Kidney (tissue), 14 donors: Measurements from ENCODE around the gene FER1L5. TPM values are rescaled to one million over a fixed set of nuclear protein-coding genes. Genes with fewer than 3 reads are reported as not detected.

ENCODE experiments used
- DNase-seq, 5 donors: peaks; one replicate each; pipeline ENCODE4 v3.0.0-alpha.2; 2013 to 2020
- FAIRE-seq: peaks from 2 replicates; lab custom pipeline; 2012; peaks lifted over from hg19 to GRCh38; lab: Jason Lieb, UNC
- H3K27ac ChIP-seq, 2 donors: one replicate each; pipeline ENCODE4 v1.7.0; 2013; ENCODE audit warnings: low read depth in 2 of 2, low read length in 2 of 2, inconsistent platforms in 1 of 2
- H3K27me3 ChIP-seq: one replicate; pipeline ENCODE4 v1.7.1; 2013; ENCODE audit warnings: low read length, inconsistent platforms; ENCODE audit not compliant: control insufficient read depth, insufficient read depth
- H3K36me3 ChIP-seq, 3 donors: one replicate each; pipeline versions ENCODE4 v1.7.0 to v1.7.1; 2013; ENCODE audit warnings: low read length in 3 of 3, control low read depth in 1 of 3, inconsistent platforms in 1 of 3; ENCODE audit not compliant: insufficient read depth in 3 of 3, control insufficient read depth in 2 of 3
- H3K4me1 ChIP-seq, 3 donors: one replicate each; pipeline versions ENCODE4 v1.7.0 to v1.7.1; 2013; ENCODE audit warnings: low read length in 3 of 3, inconsistent platforms in 1 of 3, low read depth in 1 of 3; ENCODE audit not compliant: control insufficient read depth in 2 of 3, insufficient read depth in 2 of 3
- H3K4me3 ChIP-seq, 3 donors: one replicate each; pipeline versions ENCODE4 v1.7.0 to v1.8.1; 2013; ENCODE audit warnings: low read length in 3 of 3, control low read depth in 1 of 3, inconsistent platforms in 1 of 3
- H3K9ac ChIP-seq, 3 donors: one replicate each; pipeline versions ENCODE4 v1.7.0 to v1.7.1; 2013; ENCODE audit warnings: low read length in 3 of 3, control low read depth in 1 of 3, inconsistent platforms in 1 of 3
- H3K9me3 ChIP-seq, 3 donors: one replicate each; pipeline versions ENCODE4 v1.7.0 to v1.7.1; 2013; ENCODE audit warnings: low read length in 3 of 3, control low read depth in 1 of 3, inconsistent platforms in 1 of 3; ENCODE audit not compliant: control insufficient read depth in 2 of 3, insufficient read depth in 1 of 3
- CTCF ChIP-seq: IDR thresholded peaks from 3 replicates; pipeline ENCODE4 v1.5.1; 2012; ENCODE audit warnings: mild to moderate bottlenecking, moderate library complexity, borderline replicate concordance; ENCODE audit not compliant: insufficient read depth; ENCODE audit errors: extremely low read depth
- intact Hi-C: fragments of 100-400 bp; cut with DNase I; formaldehyde crosslinking; loops from one replicate; pipeline ENCODE4 v1.11.1; 2022
- polyA plus RNA-seq: library from polyadenylated mRNA; stranded (reverse); fragments of 350-450 nt; fragmentation: Illumina TruSeq; extraction: RNeasy Lipid Tissue Mini Kit (QIAGEN cat#74804); gene quantifications from one replicate; pipeline ENCODE4 v1.2.3, GENCODE V29; 2014; ENCODE audit warnings: low read depth, low replicate concordance; ENCODE audit not compliant: insufficient read depth
- total RNA-seq: library from RNA; stranded (reverse); fragmentation: NEBNext Ultra II Directional; extraction: Animal tissue kit (Norgen Biotek cat#: 25700); gene quantifications from one replicate; pipeline ENCODE4 v1.2.1, GENCODE V29; 2021
- donor health status: control.
- donor health status: control.
- donor health status: control.
- donor health status: control.
- donor health status: control.
- donor health status: DM: yes; HTN: yes; CAD: no.
- donor health status: Normal renal cell carcinoma (clear cell type).

The FER1L5 gene
- total and polyA plus RNA-seq, 2 donors from 2014 or later = 0.15 to 1.3 TPM

GRCh38 chr2:96715658-96716057 is 73.1 kb downstream of the FER1L5 start:
- no peak for TF ChIP-seq CTCF
- no peaks in the 10 kb centered on the region for H3K27me3 ChIP-seq
- peaks cover 6 to 22% (median 16%) of the 10 kb centered on the region in 3 donors for H3K36me3 ChIP-seq
- H3K4me3 ChIP-seq = no peak overlapping the region
- H3K9me3 ChIP-seq = no peaks in the 10 kb centered on the region
- FAIRE-seq (no peak), DNase-seq (no peak)
- intact Hi-C loops = no loop called here
- H3K27ac ChIP-seq = no peak overlapping the region
- H3K4me1 ChIP-seq = no peaks in the 10 kb centered on the region
- H3K9ac ChIP-seq = no peak overlapping the region

GRCh38 chr2:96716388-96716787 is 73.8 kb downstream of the FER1L5 start:
- no peak overlapping the region for H3K4me3 ChIP-seq
- H3K36me3 ChIP-seq = peaks cover 2 to 15% (median 9%) of the 10 kb centered on the region in 3 donors
- TF ChIP-seq CTCF = no peak
- no peak overlapping the region for H3K9ac ChIP-seq
- no peak overlapping the region for H3K27ac ChIP-seq
- no peak for DNase-seq
- no peaks in the 10 kb centered on the region for H3K4me1 ChIP-seq
- intact Hi-C loops = no loop called here
- no peak for FAIRE-seq
- no peaks in the 10 kb centered on the region for H3K27me3 ChIP-seq
- no peaks in the 10 kb centered on the region for H3K9me3 ChIP-seq

DNA sequence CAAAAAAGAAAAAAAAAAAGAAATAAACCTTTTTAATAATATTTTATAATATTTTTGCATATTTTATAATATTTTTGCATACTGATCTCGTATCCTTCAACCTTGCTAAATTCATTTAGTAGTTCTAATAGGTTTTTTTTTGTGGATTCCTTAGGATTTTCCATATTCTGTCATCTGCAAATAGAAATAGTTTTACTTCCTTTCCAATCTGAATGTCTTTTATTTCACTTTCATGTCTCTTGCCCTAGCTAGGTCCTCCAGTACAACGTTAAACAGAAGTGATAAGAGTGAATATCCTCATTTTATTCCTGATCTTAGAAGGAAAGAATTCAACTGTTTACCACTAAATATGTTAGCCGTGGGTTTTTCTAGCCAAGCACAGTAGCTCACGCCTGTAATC is 83.6 kb downstream of the FER1L5 start:
- H3K27ac ChIP-seq = no peak overlapping the region
- DNase-seq (no peak), FAIRE-seq (no peak)
- no peak overlapping the region for H3K9ac ChIP-seq
- no peaks in the 10 kb centered on the region for H3K27me3 ChIP-seq
- no peaks in the 10 kb centered on the region for H3K9me3 ChIP-seq
- no peaks in the 10 kb centered on the region for H3K4me1 ChIP-seq
- no peak for TF ChIP-seq CTCF
- no peak overlapping the region for H3K4me3 ChIP-seq
- H3K36me3 ChIP-seq = peaks cover 5 to 23% (median 12%) of the 10 kb centered on the region in 3 donors
- intact Hi-C loops = no loop called here

DNA sequence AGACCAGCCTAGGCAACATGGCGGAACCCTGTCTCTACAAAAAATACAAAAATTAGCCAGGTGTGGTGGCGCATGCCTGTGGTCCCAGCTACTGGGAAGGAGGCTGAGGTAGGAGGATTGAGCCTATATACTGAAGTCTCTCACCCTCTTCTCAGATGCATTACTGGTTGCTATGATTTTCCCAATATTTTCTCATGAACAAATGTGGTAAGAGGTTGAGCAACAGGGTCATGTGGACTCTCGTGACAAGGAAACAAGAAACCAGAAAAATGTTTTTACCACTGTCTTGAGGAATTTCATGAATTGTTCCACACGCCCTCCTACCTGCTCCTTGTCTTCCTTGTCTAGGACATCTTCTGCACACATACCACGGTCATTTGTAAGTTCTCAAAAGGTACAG is 84.9 kb downstream of the FER1L5 start:
- Histone ChIP-seq H3K36me3 (peaks cover 5 to 26% (median 16%) of the 10 kb centered on the region in 3 donors), H3K27ac (no peak overlapping the region), H3K9me3 (no peaks in the 10 kb centered on the region), H3K9ac (no peak overlapping the region), H3K4me1 (no peaks in the 10 kb centered on the region), H3K27me3 (no peaks in the 10 kb centered on the region), H3K4me3 (no peak overlapping the region)
- FAIRE-seq = no peak
- no peak for TF ChIP-seq CTCF
- no peak for DNase-seq
- intact Hi-C loops = no loop called here
